ENCODE data around the gene CDH13.

DNA sequence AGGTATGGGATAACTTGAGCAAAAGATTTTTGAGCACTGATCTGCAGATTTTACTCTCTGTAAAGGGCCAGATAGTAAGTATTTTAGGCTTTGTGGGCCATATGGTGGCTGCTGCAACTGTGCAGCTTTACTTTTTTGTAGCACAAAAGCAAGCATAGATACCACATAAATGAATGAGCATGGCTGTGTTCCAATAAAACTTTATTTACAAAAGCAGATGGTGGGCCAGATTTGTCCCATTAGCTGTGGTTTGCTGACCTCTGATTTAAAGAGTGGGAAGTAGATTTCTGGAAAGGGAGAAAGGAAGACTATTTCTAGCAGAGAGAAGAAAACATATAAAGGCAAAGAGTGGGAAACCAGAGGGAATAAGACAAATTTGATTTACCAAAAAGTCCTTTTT, 882.5 kb downstream of the CDH13 start:
- TF ChIP-seq REST (IDR thresholded peaks at IDR 0.05; ENCODE audit: insufficient read depth in 1 of 2, low read depth in 2 of 2, low read length in 2 of 2) (no peak), POLR2AphosphoS5 (IDR thresholded peaks at IDR 0.05; ENCODE audit: low read depth, low read length) (no peak), SIN3A (IDR thresholded peaks at IDR 0.05; ENCODE audit: borderline replicate concordance, insufficient read depth, low read length) (no peak), TAF1 (IDR thresholded peaks at IDR 0.05; ENCODE audit: borderline replicate concordance, insufficient read depth, low read length) (no peak), FOXP2 (optimal IDR thresholded peaks at IDR 0.05; ENCODE audit: borderline replicate concordance, extremely low read depth, extremely low read length, insufficient read depth) (no peak)
